WTC11 (cell line): ENCODE results near the gene HIGD1B. TPM values are rescaled to one million over a fixed set of nuclear protein-coding genes. Genes with fewer than 3 reads are reported as not detected.

Experiments used
- ATAC-seq: fragments of 200-7000 bp; cut with Tn5 transposase; 2 replicates; pipeline ENCODE4 v1.10.0; 2021; ENCODE audit warnings: mild to moderate bottlenecking, moderate library complexity
- CTCF ChIA-PET: fragments of 300-600 bp; sonication (Branson Sonifier 250); formaldehyde crosslinking; loops from one replicate; lab custom pipeline; 2021; ENCODE audit warnings: antibody characterized with exemption; lab: Charles Lee
- POLR2A ChIA-PET: fragments of 350-600 bp; sonication (Branson Sonifier 250); formaldehyde crosslinking; loops from one replicate; lab custom pipeline; 2021; ENCODE audit warnings: antibody characterized with exemption; lab: Charles Lee
- DNase-seq: peaks from one replicate; pipeline ENCODE4 v3.0.0; 2021; ENCODE audit warnings: low spot score
- H3K27ac Mint-ChIP-seq: 2 replicates; pipeline ENCODE4 v1.8.0; 2021; ENCODE audit warnings: mixed read lengths
- H3K27me3 Mint-ChIP-seq: 2 replicates; pipeline ENCODE4 v1.8.0; 2021; ENCODE audit warnings: low read depth, mild to moderate bottlenecking, moderate library complexity, mixed read lengths
- H3K36me3 Mint-ChIP-seq: 2 replicates; pipeline ENCODE4 v1.8.0; 2021; ENCODE audit warnings: mixed read lengths
- H3K4me1 Mint-ChIP-seq: 2 replicates; pipeline ENCODE4 v1.8.0; 2022; ENCODE audit warnings: mixed read lengths
- H3K4me3 Mint-ChIP-seq: 2 replicates; pipeline ENCODE4 v1.8.0; 2021; ENCODE audit warnings: mild to moderate bottlenecking, moderate library complexity, mixed read lengths
- H3K9me3 Mint-ChIP-seq: 2 replicates; pipeline ENCODE4 v1.8.0; 2021; ENCODE audit warnings: mixed read lengths
- CDX4 ChIP-seq: fragments of 250-450 bp; sonication (Bioruptor Pico); IDR thresholded peaks from 2 replicates; pipeline ENCODE4 v1.9.0; 2021; ENCODE audit warnings: moderate library complexity, mild to moderate bottlenecking, inconsistent platforms, borderline replicate concordance
- CREB1 ChIP-seq: sonication (generic); formaldehyde crosslinking; IDR thresholded peaks from 2 replicates; pipeline ENCODE4 v1.8.0; 2023; ENCODE audit warnings: mild to moderate bottlenecking, missing genetic modification reagents
- E2F4 ChIP-seq: sonication (generic); formaldehyde crosslinking; IDR thresholded peaks from 2 replicates; pipeline ENCODE4 v1.8.1; 2022; ENCODE audit warnings: low read depth, mild to moderate bottlenecking, moderate library complexity, missing genetic modification reagents, borderline replicate concordance
- ERG ChIP-seq: fragments of 250-450 bp; sonication (Bioruptor Pico); IDR thresholded peaks from 2 replicates; pipeline ENCODE4 v1.8.0; 2021; ENCODE audit warnings: mild to moderate bottlenecking
- GRHL2 ChIP-seq: fragments of 250-450 bp; sonication (Bioruptor Pico); IDR thresholded peaks from 2 replicates; pipeline ENCODE4 v1.8.0; 2022; ENCODE audit warnings: mild to moderate bottlenecking, moderate library complexity; ENCODE audit not compliant: insufficient replicate concordance, severe bottlenecking
- JAZF1 ChIP-seq: fragments of 250-450 bp; sonication (Bioruptor Pico); IDR thresholded peaks from 2 replicates; pipeline ENCODE4 v1.9.0; 2021; ENCODE audit warnings: moderate library complexity, mild to moderate bottlenecking, inconsistent platforms
- JUN ChIP-seq: sonication (generic); formaldehyde crosslinking; IDR thresholded peaks from 2 replicates; pipeline ENCODE4 v1.8.0; 2023; ENCODE audit warnings: mild to moderate bottlenecking, missing genetic modification reagents
- NFYB ChIP-seq: sonication (generic); formaldehyde crosslinking; conservative IDR thresholded peaks from 2 replicates; pipeline ENCODE4 v1.8.0; 2022; ENCODE audit warnings: low read depth, missing genetic modification reagents
- NR2C2 ChIP-seq: sonication (generic); formaldehyde crosslinking; IDR thresholded peaks from 2 replicates; pipeline ENCODE4 v1.8.0; 2022; ENCODE audit warnings: mild to moderate bottlenecking, missing genetic modification reagents
- PRDM15 ChIP-seq: sonication (generic); formaldehyde crosslinking; IDR thresholded peaks from 2 replicates; pipeline ENCODE4 v1.8.0; 2022; ENCODE audit warnings: missing genetic modification reagents
- RORB ChIP-seq: fragments of 250-450 bp; sonication (Bioruptor Pico); IDR thresholded peaks from 2 replicates; pipeline ENCODE4 v1.9.0; 2021; ENCODE audit warnings: mild to moderate bottlenecking
- USF1 ChIP-seq: sonication (generic); formaldehyde crosslinking; IDR thresholded peaks from 2 replicates; pipeline ENCODE4 v1.8.0; 2022; ENCODE audit warnings: mild to moderate bottlenecking, missing genetic modification reagents
- ZNF121 ChIP-seq: sonication (generic); formaldehyde crosslinking; IDR thresholded peaks from 2 replicates; pipeline ENCODE4 v1.8.0; 2023; ENCODE audit warnings: missing genetic modification reagents
- ZNF219 ChIP-seq: sonication (generic); formaldehyde crosslinking; IDR thresholded peaks from 2 replicates; pipeline ENCODE4 v1.8.0; 2023; ENCODE audit warnings: missing genetic modification reagents, mild to moderate bottlenecking, borderline replicate concordance
- ZNF281 ChIP-seq: sonication (generic); formaldehyde crosslinking; IDR thresholded peaks from 2 replicates; pipeline ENCODE4 v1.8.0; 2023; ENCODE audit warnings: mild to moderate bottlenecking, missing genetic modification reagents
- total RNA-seq: library from RNA; stranded (reverse); gene quantifications from 3 replicates; pipeline ENCODE4 v1.2.3, GENCODE V29; 2021
- TF ChIP-seq, protein P1 (sequence below): sonication (generic); formaldehyde crosslinking; IDR thresholded peaks from 2 replicates; pipeline ENCODE4 v1.8.1; 2022; ENCODE audit warnings: missing genetic modification reagents, borderline replicate concordance
- TF ChIP-seq, protein P2 (sequence below): fragments of 250-450 bp; sonication (Bioruptor Pico); IDR thresholded peaks from 2 replicates; pipeline ENCODE4 v2.1.2; 2022; ENCODE audit warnings: mild to moderate bottlenecking, moderate library complexity

HIGD1B gene
- total RNA-seq, 1 experiment from 2014 or later = not detected

- DNase-seq (no peak), ATAC-seq (no peak)
- Mint-ChIP-seq H3K27ac (no peak overlapping the region), H3K36me3 (peaks cover 26% of the 10 kb centered on the region)
- POLR2A ChIA-PET = interaction anchor here (1.2 kb wide), 1 partner anchor 11 kb away, joined by 3 read pairs; no protein-coding TSS in a partner anchor
- no peak for TF ChIP-seq JUN (CRISPR knock-in tag)
- TF ChIP-seq, protein P1, sequence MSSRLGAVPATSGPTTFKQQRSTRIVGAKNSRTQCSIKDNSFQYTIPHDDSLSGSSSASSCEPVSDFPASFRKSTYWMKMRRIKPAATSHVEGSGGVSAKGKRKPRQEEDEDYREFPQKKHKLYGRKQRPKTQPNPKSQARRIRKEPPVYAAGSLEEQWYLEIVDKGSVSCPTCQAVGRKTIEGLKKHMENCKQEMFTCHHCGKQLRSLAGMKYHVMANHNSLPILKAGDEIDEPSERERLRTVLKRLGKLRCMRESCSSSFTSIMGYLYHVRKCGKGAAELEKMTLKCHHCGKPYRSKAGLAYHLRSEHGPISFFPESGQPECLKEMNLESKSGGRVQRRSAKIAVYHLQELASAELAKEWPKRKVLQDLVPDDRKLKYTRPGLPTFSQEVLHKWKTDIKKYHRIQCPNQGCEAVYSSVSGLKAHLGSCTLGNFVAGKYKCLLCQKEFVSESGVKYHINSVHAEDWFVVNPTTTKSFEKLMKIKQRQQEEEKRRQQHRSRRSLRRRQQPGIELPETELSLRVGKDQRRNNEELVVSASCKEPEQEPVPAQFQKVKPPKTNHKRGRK (CRISPR knock-in tag) = no peak
- no peak for TF ChIP-seq ZNF219 (CRISPR knock-in tag)
- TF ChIP-seq E2F4 (CRISPR knock-in tag) = no peak
- no peak for TF ChIP-seq ERG (CRISPR knock-in tag)
- TF ChIP-seq CREB1 = no peak
- TF ChIP-seq PRDM15 (CRISPR knock-in tag) = no peak
- TF ChIP-seq RORB (CRISPR knock-in tag) = no peak
- TF ChIP-seq GRHL2 (CRISPR knock-in tag) = no peak
- no peak for TF ChIP-seq ZNF121 (CRISPR knock-in tag)
- no peak for TF ChIP-seq USF1 (CRISPR knock-in tag)
- TF ChIP-seq CDX4 (CRISPR knock-in tag) = no peak
- TF ChIP-seq NR2C2 (CRISPR knock-in tag) = no peak
- TF ChIP-seq ZNF281 = no peak
- TF ChIP-seq JAZF1 (CRISPR knock-in tag) = no peak
- TF ChIP-seq NFYB = no peak
- TF ChIP-seq, protein P2, sequence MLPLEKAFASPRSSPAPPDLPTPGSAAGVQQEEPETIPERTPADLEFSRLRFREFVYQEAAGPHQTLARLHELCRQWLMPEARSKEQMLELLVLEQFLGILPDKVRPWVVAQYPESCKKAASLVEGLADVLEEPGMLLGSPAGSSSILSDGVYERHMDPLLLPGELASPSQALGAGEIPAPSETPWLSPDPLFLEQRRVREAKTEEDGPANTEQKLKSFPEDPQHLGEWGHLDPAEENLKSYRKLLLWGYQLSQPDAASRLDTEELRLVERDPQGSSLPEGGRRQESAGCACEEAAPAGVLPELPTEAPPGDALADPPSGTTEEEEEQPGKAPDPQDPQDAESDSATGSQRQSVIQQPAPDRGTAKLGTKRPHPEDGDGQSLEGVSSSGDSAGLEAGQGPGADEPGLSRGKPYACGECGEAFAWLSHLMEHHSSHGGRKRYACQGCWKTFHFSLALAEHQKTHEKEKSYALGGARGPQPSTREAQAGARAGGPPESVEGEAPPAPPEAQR (CRISPR knock-in tag) = no peak
- TF ChIP-seq, all 79 proteins: peak for 0
- Mint-ChIP-seq H3K9me3 (no peaks in the 10 kb centered on the region), H3K4me3 (no peak overlapping the region), H3K27me3 (no peaks in the 10 kb centered on the region), H3K4me1 (peaks cover 22% of the 10 kb centered on the region)
- CTCF ChIA-PET = interaction anchor here (1.0 to 3.9 kb wide), 4 partner anchors 18 to 47 kb away, joined by 4 to 22 read pairs (median 5); no protein-coding TSS in a partner anchor
Measured at GRCh38 chr17:44798356-44798755, 49.3 kb upstream of the HIGD1B start.
